Adrenal gland (tissue), 12 donors: ENCODE results near the gene ABCC12. TPM values are rescaled to one million over a fixed set of nuclear protein-coding genes. Genes with fewer than 3 reads are reported as not detected.

Experiments
- DNase-seq, 7 donors: peaks; one replicate each; pipeline ENCODE4 v3.0.0-alpha.2; 2019 to 2020
- H3K27ac ChIP-seq, 5 donors: fragments of 200-600 bp; sonication (generic) in 4 of 5; 1 replicate in 3 of 5; 2 replicates in 2 of 5; pipeline versions ENCODE4 v1.5.1 to v1.8.0; 2016 to 2020; ENCODE audit warnings: mild to moderate bottlenecking in 1 of 5
- H3K27me3 ChIP-seq: fragments of 200-600 bp; 2 replicates; pipeline ENCODE4 v1.8.0; 2021
- H3K36me3 ChIP-seq, 2 donors: fragments of 200-600 bp; replicated peaks in 1 of 2; 1 replicate in 1 of 2; 2 replicates in 1 of 2; pipeline versions ENCODE4 v1.5.1 to v1.8.0; 2018 to 2022
- H3K4me1 ChIP-seq, 2 donors: fragments of 200-600 bp; replicated peaks in 1 of 2; 1 replicate in 1 of 2; 2 replicates in 1 of 2; pipeline versions ENCODE4 v1.5.1 to v1.8.0; 2018 to 2021
- H3K4me3 ChIP-seq, 4 donors: fragments of 200-600 bp; sonication (generic) in 3 of 4; one replicate each; pipeline ENCODE4 v1.5.1; 2016 to 2018
- H3K9me3 ChIP-seq, 3 donors: fragments of 200-600 bp; sonication (generic) in 1 of 3; replicated peaks in 1 of 3; 1 replicate in 2 of 3; 2 replicates in 1 of 3; pipeline versions ENCODE4 v1.5.1 to v1.8.0; 2016 to 2021
- CTCF ChIP-seq, 6 experiments: fragments of 450-650 bp in 4 of 6; fragments of 200-600 bp in 2 of 6; sonication (generic) in 1 of 6; IDR thresholded peaks; 1 replicate in 5 of 6; 2 replicates in 1 of 6; pipeline versions ENCODE4 v1.5.1 to v1.8.0; 2016 to 2021; ENCODE audit warnings: antibody characterized with exemption in 6 of 6, mild to moderate bottlenecking in 2 of 6, moderate library complexity in 1 of 6
- POLR2A ChIP-seq, 2 donors: fragments of 450-650 bp; IDR thresholded peaks; one replicate each; pipeline ENCODE4 v1.6.1; 2017; ENCODE audit warnings: antibody characterized with exemption in 2 of 2, mild to moderate bottlenecking in 2 of 2, moderate library complexity in 1 of 2
- WGBS, 4 donors: extraction: QIAGEN DNeasy Blood & Tissue Kit in 2 of 4; methylation state at CpG; one replicate each; pipeline versions ENCODE4 v1.1.5 to v1.1.7; 2013 to 2017; 5-methylcytosine and 5-hydroxymethylcytosine counted together
- intact Hi-C, 2 donors: fragments of 100-400 bp; cut with DNase I; formaldehyde crosslinking; loops; one replicate each; pipeline versions ENCODE4 v1.14.1 to v1.15.0; 2022 to 2023
- polyA plus RNA-seq, 3 donors: library from polyadenylated mRNA; stranded (reverse); fragments of 200-250 nt in 2 of 3; fragments of 350-450 nt in 1 of 3; fragmentation: Illumina TruSeq in 1 of 3; extraction: RNeasy Lipid Tissue Mini Kit (QIAGEN cat#74804) in 1 of 3; gene quantifications; one replicate each; pipeline ENCODE4 v1.2.3, GENCODE V29; 2013 to 2014
- total RNA-seq, 9 donors: library from RNA; depleted of rRNA in 4 of 9; stranded (reverse); fragments of >200 nt in 4 of 9; fragments of 120-200 nt in 1 of 9; fragmentation: NEBNext Ultra II Directional in 1 of 9; extraction: Animal tissue kit (Norgen Biotek cat#: 25700) in 1 of 9; gene quantifications; one replicate each; pipeline versions ENCODE4 v1.1.0 to v1.2.4, GENCODE V29; 2013 to 2023
- donor health status: healthy with polysubstance abuse.
- donor health status: Bipolar disorder and iron deficiency.
- donor health status: DM: yes; HTN: yes; CAD: no.
- donor health status: DM: no; HTN: no; CAD: no.
- donor health status: DM: no; HTN: no; CAD: no.
- donor health status: DM: yes; HTN: yes; CAD: no.

The ABCC12 gene
- total and polyA plus RNA-seq, 12 donors: not detected

GRCh38 chr16:48158296-48158695 lies 2.5 kb upstream of the ABCC12 start:
- H3K9me3 ChIP-seq: no peaks in the 10 kb centered on the region
- no peak overlapping the region for H3K27ac ChIP-seq
- H3K4me1 ChIP-seq: no peaks in the 10 kb centered on the region
- TF ChIP-seq POLR2A (IDR thresholded peaks at IDR 0.05) (no peak), CTCF (IDR thresholded peaks at IDR 0.05) (no peak)
- no peak overlapping the region for H3K4me3 ChIP-seq
- no peaks in the 10 kb centered on the region for H3K36me3 ChIP-seq
- H3K27me3 ChIP-seq: no peaks in the 10 kb centered on the region
- no peak for DNase-seq
- WGBS, 4 donors: 54 to 68% (median 59%) methylated on average over 4 of the region's 4 CpGs
- intact Hi-C loops: loop anchor here (5.0 to 10.0 kb wide), 3 partner anchors 1013 to 1211 kb away; partner anchors contain the start of gene NETO2 (in 2 of the 2)

- no peaks in the 10 kb centered on the region for H3K27me3 ChIP-seq
- WGBS, 4 donors: 72 to 85% (median 81%) methylated on average over 4 of the region's 4 CpGs
- H3K4me3 ChIP-seq: no peak overlapping the region
- no peaks in the 10 kb centered on the region for H3K4me1 ChIP-seq
- no peak overlapping the region for H3K27ac ChIP-seq
- TF ChIP-seq CTCF (IDR thresholded peaks at IDR 0.05) (no peak), POLR2A (IDR thresholded peaks at IDR 0.05) (no peak)
- H3K36me3 ChIP-seq: no peaks in the 10 kb centered on the region
- intact Hi-C loops: loop anchor here (5.0 to 10.0 kb wide), 3 partner anchors 1013 to 1210 kb away; partner anchors contain the start of gene NETO2 (in 2 of the 2)
- no peak for DNase-seq
- no peaks in the 10 kb centered on the region for H3K9me3 ChIP-seq
These were observed 2.0 kb upstream of the ABCC12 start for GRCh38 chr16:48157794-48158193.

- H3K4me3 ChIP-seq: no peak overlapping the region
- 67 to 80% (median 71%) methylated on average over 11 of the region's 11 CpGs for WGBS, 4 donors
- no peak overlapping the region for H3K27ac ChIP-seq
These were observed 1.5 kb upstream of the ABCC12 start for GRCh38 chr16:48157302-48157701.

GRCh38 chr16:48156790-48157209 lies 1.0 kb upstream of the ABCC12 start:
- WGBS, 4 donors: 9 to 32% (median 14%) methylated on average over 5 to 16 of the region's 16 CpGs
- Histone ChIP-seq H3K9me3 (no peaks in the 10 kb centered on the region), H3K27ac (no peak overlapping the region), H3K4me3 (no peak overlapping the region), H3K4me1 (no peaks in the 10 kb centered on the region), H3K36me3 (no peaks in the 10 kb centered on the region), H3K27me3 (no peaks in the 10 kb centered on the region)
- peak; percentile 75 to 91 (median 84) for DNase-seq
- TF ChIP-seq POLR2A (IDR thresholded peaks at IDR 0.05): no peak
- peak; percentile 83 to 96 (median 90) for TF ChIP-seq CTCF (IDR thresholded peaks at IDR 0.05)
- intact Hi-C loops: loop anchor here (5.0 to 10.0 kb wide), 3 partner anchors 1012 to 1209 kb away; partner anchors contain the start of gene NETO2 (in 2 of the 2)

More at GRCh38 chr16:48157302-48157701, 1.5 kb upstream of the ABCC12 start:
- Histone ChIP-seq H3K27me3 (no peaks in the 10 kb centered on the region), H3K9me3 (no peaks in the 10 kb centered on the region), H3K36me3 (no peaks in the 10 kb centered on the region), H3K4me1 (no peaks in the 10 kb centered on the region)
- TF ChIP-seq POLR2A (IDR thresholded peaks at IDR 0.05) (no peak), CTCF (IDR thresholded peaks at IDR 0.05) (no peak)
- intact Hi-C loops: loop anchor here (5.0 to 10.0 kb wide), 3 partner anchors 1013 to 1210 kb away; partner anchors contain the start of gene NETO2 (in 2 of the 2)
- no peak for DNase-seq
